GM15510 (cell line): ENCODE data around the gene SLC4A4.

Experiments used
- POLR2A ChIP-seq: IDR thresholded peaks from 3 replicates; pipeline ENCODE4 v1.6.1; 2011; ENCODE audit warnings: borderline replicate concordance; ENCODE audit not compliant: insufficient read length; ENCODE audit errors: extremely low read depth

The SLC4A4 gene

GRCh38 chr4:71468116-71468710 lies 129.4 kb downstream of the SLC4A4 start:
- TF ChIP-seq POLR2A: no peak

- no peak for TF ChIP-seq POLR2A
These were observed 130.7 kb downstream of the SLC4A4 start for GRCh38 chr4:71469541-71469940.

GRCh38 chr4:71470524-71470923 lies 131.7 kb downstream of the SLC4A4 start:
- no peak for TF ChIP-seq POLR2A

DNA sequence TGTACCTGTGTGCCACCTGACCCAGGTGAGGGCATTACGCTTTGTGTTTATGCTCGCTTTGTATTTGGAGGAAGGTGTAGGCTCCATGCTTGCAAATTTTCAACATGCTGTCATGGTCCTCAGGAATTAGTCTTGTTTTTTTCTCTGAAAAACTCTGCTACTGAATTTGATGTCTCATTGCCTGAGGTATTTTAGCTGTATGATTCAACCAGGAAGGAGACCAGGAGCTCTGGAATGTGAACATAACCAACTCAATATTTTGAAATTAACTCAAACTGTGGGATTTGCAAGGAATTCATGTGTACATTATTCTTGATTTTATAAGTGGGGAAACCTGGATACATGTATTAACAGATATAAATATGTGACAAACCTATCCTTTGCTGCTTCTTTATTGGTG lies 134.1 kb downstream of the SLC4A4 start:
- no peak for TF ChIP-seq POLR2A

DNA sequence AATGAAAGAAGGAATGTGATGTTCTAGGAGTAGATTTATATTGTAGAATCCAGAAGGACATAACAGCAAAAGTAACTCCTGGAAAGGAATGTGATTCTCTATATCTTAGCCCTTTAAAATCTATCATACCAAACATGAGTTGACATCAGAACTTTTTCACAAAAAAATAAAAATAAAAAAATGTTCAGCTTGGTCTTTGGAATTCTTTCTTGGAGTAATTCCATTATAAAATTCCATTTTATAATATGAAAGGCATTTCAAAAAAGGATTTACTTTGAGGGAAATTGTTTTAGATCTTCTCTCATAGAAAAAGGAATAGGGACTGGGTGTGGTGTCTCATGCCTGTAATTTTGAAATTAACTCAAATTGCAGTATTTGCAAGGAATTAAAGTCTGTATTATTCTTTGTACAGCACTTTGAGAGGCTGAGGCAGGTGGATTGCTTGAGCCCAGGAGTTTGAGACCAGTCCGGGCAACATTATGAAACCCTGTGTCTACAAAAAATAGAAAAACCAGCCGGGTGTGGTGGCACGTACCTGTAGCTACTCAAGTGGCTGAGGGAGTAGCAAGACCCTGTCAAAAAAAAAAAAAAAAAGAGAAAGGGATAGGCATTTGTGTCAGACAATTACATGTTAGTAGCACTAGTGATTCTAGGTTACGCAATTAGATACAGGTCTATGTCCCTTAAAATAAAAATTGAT lies 134.9 kb downstream of the SLC4A4 start:
- no peak for TF ChIP-seq POLR2A

DNA sequence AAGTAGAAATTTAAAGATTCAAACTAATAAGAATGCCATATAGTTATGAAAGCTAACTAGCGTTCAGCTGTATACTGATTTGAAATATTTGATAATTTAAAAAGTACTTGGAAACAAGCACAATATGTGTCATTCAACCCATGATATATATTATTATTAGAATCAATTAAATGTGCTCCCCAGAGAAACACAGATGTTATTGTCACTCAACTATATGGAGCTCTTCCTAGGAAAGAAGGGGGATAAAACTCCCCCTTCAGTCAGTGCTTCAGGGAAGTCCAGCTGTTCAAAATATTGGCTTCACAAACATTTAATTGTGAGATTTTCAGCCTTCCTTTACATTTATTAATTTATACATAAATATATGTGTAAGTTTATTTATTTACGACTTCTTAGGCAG lies 135.9 kb downstream of the SLC4A4 start:
- TF ChIP-seq POLR2A: no peak

DNA sequence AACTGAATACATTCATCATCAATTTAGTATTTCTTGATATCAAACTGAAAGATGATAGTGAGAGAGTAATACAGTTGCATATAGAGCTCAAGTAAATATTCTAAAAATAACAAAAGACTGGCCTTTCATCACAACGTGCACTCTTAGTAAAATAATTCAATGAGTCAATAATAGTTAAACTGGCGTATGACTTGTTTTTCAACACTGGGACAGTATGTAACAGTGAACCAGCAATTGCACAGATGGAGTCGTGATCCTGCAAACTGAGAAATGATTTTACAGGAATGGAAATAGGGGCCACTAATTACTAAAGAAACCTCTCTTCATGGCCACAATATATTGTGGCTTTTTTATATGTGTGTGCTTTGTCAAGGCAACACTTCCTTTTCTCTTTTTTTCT lies 137.4 kb downstream of the SLC4A4 start:
- TF ChIP-seq POLR2A: no peak

DNA sequence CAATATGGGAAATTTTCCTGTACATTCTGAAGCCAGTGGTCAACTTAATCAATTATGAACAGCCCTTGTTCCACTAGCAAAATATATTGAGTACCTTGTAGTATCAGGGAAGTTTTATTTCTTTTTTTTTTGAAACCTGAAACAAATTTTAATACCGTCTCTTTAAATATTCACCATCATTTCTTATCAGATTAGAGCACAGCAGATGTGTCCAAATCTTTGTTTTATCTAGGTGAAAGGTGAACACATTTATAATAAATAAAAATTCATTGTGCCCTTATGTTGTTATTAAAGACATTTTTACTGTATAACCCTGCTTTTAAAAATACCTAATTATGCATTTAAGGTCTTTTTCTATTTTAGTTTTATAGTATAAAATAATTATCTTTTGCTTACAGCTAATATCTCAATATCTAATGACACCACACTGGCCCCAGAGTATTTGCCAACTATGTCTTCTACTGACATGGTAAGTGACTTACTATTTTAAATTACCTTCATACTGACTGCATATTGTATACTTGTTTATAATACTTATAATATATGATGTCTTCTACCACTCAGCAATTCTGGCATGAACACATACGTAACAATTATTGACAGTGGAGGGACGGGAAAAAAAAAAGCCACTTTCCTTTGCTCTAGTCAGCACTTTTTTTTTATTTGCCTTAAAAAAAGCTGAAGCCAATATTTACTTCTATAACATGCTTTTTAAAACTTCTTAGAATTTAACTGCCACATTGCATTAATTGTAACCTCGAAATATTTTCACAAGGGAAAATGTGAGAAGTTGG lies 147.9 kb downstream of the SLC4A4 start:
- TF ChIP-seq POLR2A: no peak

DNA sequence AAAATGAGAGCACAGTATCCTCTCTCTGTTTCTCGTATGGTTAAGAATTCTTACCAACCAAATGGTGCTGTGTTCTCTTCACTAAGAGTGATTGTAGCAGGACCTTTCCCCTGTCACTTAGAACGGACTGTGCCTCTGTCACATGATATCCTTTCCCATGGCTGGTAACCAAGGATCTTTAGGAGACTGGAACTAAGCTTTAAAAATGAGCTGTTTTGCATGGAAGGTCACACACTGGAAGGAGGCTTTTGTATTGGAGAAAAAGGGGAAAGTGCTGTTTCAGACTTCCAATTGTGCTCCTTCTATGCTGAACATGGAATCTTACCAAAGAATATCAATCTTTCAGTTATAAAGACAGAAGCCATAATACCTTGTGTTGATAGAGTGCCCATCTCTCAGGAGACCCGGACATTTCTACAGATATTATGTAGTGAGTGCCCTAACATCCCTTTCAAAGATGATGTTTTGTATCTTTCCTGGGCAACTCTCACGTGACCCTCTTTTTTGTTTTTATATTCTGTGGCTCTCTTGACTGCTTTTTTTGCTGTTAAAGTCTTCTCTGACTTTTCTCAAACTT lies 148.6 kb downstream of the SLC4A4 start:
- TF ChIP-seq POLR2A: no peak

- TF ChIP-seq POLR2A: no peak
These were observed 155.7 kb downstream of the SLC4A4 start for GRCh38 chr4:71494539-71494938.

- no peak for TF ChIP-seq POLR2A
These were observed 156.6 kb downstream of the SLC4A4 start for GRCh38 chr4:71495454-71495853.

GRCh38 chr4:71497078-71497477 lies 158.3 kb downstream of the SLC4A4 start:
- no peak for TF ChIP-seq POLR2A

DNA sequence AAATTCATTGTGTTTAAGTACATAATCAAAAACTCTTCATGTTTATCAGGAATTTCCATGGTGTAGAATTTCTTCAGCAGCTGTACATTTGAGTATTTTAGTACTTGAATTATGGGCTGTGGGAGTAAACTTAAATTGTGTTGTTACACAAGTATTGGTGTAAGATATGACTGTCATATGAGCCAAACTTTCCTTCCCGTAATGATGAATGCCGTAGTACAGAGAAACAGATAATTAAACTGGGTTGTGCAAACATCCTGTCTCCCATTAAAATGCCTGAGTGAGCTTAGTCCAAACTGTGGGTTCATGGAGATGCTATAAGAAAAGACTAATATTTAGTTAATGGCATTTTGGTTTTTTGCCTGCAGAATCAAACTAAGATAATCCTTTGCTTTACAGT lies 159.2 kb downstream of the SLC4A4 start:
- no peak for TF ChIP-seq POLR2A

DNA sequence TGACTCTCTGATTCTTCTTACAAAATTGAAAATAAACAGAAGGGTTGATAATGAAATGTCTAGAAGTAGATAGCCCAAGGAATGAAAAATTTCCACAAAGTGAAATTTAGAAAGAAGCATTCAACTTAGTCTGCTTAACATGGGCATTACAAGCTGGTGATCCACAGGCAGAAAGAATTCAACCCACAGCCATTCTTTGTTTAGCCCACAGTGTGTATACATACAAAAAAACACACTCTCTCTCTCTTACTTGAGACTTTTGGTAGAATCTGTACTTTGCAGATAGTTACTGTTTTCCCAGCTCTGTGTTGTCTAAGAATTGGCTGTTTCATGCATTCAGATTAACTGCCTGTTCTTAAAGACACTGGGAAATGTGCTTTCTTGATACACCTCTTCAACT lies 159.8 kb downstream of the SLC4A4 start:
- no peak for TF ChIP-seq POLR2A

- TF ChIP-seq POLR2A: no peak
These were observed 163.2 kb downstream of the SLC4A4 start for GRCh38 chr4:71501992-71502391.
